ENCODE data around the gene LSP1.

The LSP1 gene

GRCh38 chr11:1807264-1807995 lies 45.5 kb upstream of the LSP1 start:
- H3K27me3 ChIP-seq (replicated peaks; ENCODE audit: insufficient read depth, low read length), result peaks cover 96% of the 10 kb centered on the region
- no peaks in the 10 kb centered on the region for H4K20me1 ChIP-seq (ENCODE audit: insufficient read depth, low read length)
- TF ChIP-seq EZH2 (optimal IDR thresholded peaks at IDR 0.05; ENCODE audit: low read depth, low read length), result no peak
- TF ChIP-seq EZH2phosphoT487 (IDR thresholded peaks at IDR 0.05; ENCODE audit: low read length), result no peak
- no peak for TF ChIP-seq CTCF (IDR thresholded peaks at IDR 0.05; ENCODE audit: low read length)
- no peak overlapping the region for H3K4me3 ChIP-seq (ENCODE audit: low read length)
- no peak overlapping the region for H3K9ac ChIP-seq (ENCODE audit: low read length)
- no peaks in the 10 kb centered on the region for H3K9me2 ChIP-seq (replicated peaks; ENCODE audit: insufficient read depth, low read length)
- no peak overlapping the region for H3K27ac ChIP-seq (ENCODE audit: low read length)
- H3K4me1 ChIP-seq (ENCODE audit: low read length), result no peaks in the 10 kb centered on the region
- H3K79me2 ChIP-seq (ENCODE audit: low read length), result no peaks in the 10 kb centered on the region
- DNase-seq, result no peak
- H3K36me3 ChIP-seq (replicated peaks; ENCODE audit: insufficient read depth, low read length), result no peaks in the 10 kb centered on the region
- H2AFZ ChIP-seq (ENCODE audit: low read length), result no peak overlapping the region
- H3F3A ChIP-seq (ENCODE audit: insufficient read depth, low read length), result no peaks in the 10 kb centered on the region
- no peaks in the 10 kb centered on the region for H3K9me3 ChIP-seq (replicated peaks; ENCODE audit: insufficient read depth, low read length)
- no peak overlapping the region for H3K4me2 ChIP-seq (ENCODE audit: low read depth, low read length)

DNA sequence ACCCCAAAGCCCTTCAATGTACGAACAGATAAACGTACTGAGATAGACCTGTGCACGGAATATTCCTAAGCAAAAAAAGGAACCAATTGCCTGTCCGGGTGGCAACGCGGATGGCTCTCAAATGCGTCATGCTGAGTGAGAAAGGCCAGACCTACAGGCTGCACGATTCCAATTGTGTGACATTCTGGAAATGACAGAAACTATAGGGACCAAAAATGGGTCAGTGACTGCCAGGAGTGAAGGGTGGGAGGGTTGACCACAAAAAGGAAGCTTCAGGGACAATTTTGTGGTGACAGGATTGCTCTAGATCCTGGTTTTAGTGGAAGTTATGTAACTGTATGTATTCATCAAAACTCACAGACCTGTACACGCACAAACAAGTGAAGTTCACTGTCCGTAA lies 42.1 kb upstream of the LSP1 start:
- DNase-seq, result no peak
- H3F3A ChIP-seq (ENCODE audit: insufficient read depth, low read length), result no peaks in the 10 kb centered on the region
- TF ChIP-seq CTCF (IDR thresholded peaks at IDR 0.05; ENCODE audit: low read length), result no peak
- TF ChIP-seq EZH2 (optimal IDR thresholded peaks at IDR 0.05; ENCODE audit: low read depth, low read length), result no peak
- no peak for TF ChIP-seq EZH2phosphoT487 (IDR thresholded peaks at IDR 0.05; ENCODE audit: low read length)
- H3K79me2 ChIP-seq (ENCODE audit: low read length), result no peaks in the 10 kb centered on the region
- peaks cover 99% of the 10 kb centered on the region for H3K27me3 ChIP-seq (replicated peaks; ENCODE audit: insufficient read depth, low read length)
- H2AFZ ChIP-seq (ENCODE audit: low read length), result no peak overlapping the region
- no peaks in the 10 kb centered on the region for H3K9me3 ChIP-seq (replicated peaks; ENCODE audit: insufficient read depth, low read length)
- no peaks in the 10 kb centered on the region for H3K9me2 ChIP-seq (replicated peaks; ENCODE audit: insufficient read depth, low read length)
- no peak overlapping the region for H3K4me3 ChIP-seq (ENCODE audit: low read length)
- no peak overlapping the region for H3K4me2 ChIP-seq (ENCODE audit: low read depth, low read length)
- H3K36me3 ChIP-seq (replicated peaks; ENCODE audit: insufficient read depth, low read length), result no peaks in the 10 kb centered on the region
- no peak overlapping the region for H3K27ac ChIP-seq (ENCODE audit: low read length)
- H3K4me1 ChIP-seq (ENCODE audit: low read length), result no peaks in the 10 kb centered on the region
- no peaks in the 10 kb centered on the region for H4K20me1 ChIP-seq (ENCODE audit: insufficient read depth, low read length)
- H3K9ac ChIP-seq (ENCODE audit: low read length), result no peak overlapping the region

DNA sequence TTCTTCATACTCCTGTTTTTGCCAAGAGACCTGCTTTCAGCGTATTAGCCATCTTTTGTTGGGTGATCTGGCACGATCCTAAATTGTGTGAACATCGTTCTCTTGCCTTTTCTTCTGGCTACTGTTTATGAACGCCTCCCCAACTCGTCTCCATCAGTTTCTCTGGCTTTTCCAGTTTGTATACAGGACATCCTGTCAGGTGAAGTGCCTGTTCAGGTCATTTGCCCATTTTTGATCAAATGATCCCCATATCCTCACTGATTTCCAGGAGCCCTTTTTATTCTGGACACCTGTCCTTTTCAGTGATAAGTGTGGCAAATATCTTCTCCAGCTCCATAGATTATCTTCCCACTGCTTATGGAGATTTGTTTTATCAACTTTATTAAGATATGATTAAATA lies 40.6 kb upstream of the LSP1 start:
- Histone ChIP-seq H3F3A (ENCODE audit: insufficient read depth, low read length) (no peaks in the 10 kb centered on the region), H3K4me1 (ENCODE audit: low read length) (no peaks in the 10 kb centered on the region), H3K9ac (ENCODE audit: low read length) (no peak overlapping the region), H3K4me3 (ENCODE audit: low read length) (no peak overlapping the region), H4K20me1 (ENCODE audit: insufficient read depth, low read length) (no peaks in the 10 kb centered on the region), H2AFZ (ENCODE audit: low read length) (no peak overlapping the region), H3K27ac (ENCODE audit: low read length) (no peak overlapping the region), H3K27me3 (replicated peaks; ENCODE audit: insufficient read depth, low read length) (peaks cover 99% of the 10 kb centered on the region), H3K79me2 (ENCODE audit: low read length) (no peaks in the 10 kb centered on the region), H3K4me2 (ENCODE audit: low read depth, low read length) (no peak overlapping the region), H3K9me2 (replicated peaks; ENCODE audit: insufficient read depth, low read length) (no peaks in the 10 kb centered on the region), H3K9me3 (replicated peaks; ENCODE audit: insufficient read depth, low read length) (no peaks in the 10 kb centered on the region), H3K36me3 (replicated peaks; ENCODE audit: insufficient read depth, low read length) (no peaks in the 10 kb centered on the region)
- TF ChIP-seq EZH2 (optimal IDR thresholded peaks at IDR 0.05; ENCODE audit: low read depth, low read length) (no peak), EZH2phosphoT487 (IDR thresholded peaks at IDR 0.05; ENCODE audit: low read length) (no peak), CTCF (IDR thresholded peaks at IDR 0.05; ENCODE audit: low read length) (no peak)
- no peak for DNase-seq

Data from MM.1S (cell line).